Measurements from ENCODE around the gene MOSPD3. TPM values are rescaled to one million over a fixed set of nuclear protein-coding genes. Genes with fewer than 3 reads are reported as not detected.

The MOSPD3 gene
- total RNA-seq, 1 experiment from 2014 or later, result 25.0 TPM

DNA sequence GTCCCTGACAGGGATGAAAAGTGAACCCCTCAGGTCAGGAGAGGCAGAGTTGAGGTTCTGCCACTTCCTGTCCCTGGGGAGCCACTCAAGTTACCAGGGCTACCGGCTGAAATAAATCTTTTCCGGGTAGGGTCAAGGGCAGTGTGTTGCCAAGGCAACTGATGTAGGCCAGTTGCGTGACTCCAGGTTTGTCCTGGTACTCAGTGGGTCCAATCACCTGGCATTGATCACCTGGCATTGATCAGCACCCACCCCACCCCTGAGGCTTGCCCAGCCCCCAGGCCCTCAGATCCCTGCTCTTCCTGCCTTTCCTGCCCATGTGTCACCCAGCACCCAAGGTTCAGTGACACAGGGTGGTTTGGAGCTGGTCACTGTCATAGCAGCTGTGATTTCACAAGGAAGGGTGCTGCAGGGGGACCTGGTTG, 44.6 kb upstream of the MOSPD3 start:
- CTCF ChIA-PET, result no interaction called here
- Histone ChIP-seq H3K36me3 (ENCODE audit: control insufficient read depth, insufficient read depth, low read length) (no peaks in the 10 kb centered on the region), H3K9me3 (ENCODE audit: control insufficient read depth, insufficient read depth, low read depth, low read length) (no peaks in the 10 kb centered on the region), H3K27me3 (ENCODE audit: control insufficient read depth, insufficient read depth, low read length) (no peaks in the 10 kb centered on the region), H3K4me3 (ENCODE audit: low read depth in 2 of 2, low read length in 2 of 2) (no peak overlapping the region), H3K27ac (ENCODE audit: low read length) (peak overlapping the region; percentile 34), H3K4me1 (ENCODE audit: control insufficient read depth, insufficient read depth, low read length) (peaks cover 45% of the 10 kb centered on the region)
- POLR2A ChIA-PET, result no interaction called here
- no peak for DNase-seq (ENCODE audit: low read depth, low spot score)
- no peak for ATAC-seq
- TF ChIP-seq, protein P1, sequence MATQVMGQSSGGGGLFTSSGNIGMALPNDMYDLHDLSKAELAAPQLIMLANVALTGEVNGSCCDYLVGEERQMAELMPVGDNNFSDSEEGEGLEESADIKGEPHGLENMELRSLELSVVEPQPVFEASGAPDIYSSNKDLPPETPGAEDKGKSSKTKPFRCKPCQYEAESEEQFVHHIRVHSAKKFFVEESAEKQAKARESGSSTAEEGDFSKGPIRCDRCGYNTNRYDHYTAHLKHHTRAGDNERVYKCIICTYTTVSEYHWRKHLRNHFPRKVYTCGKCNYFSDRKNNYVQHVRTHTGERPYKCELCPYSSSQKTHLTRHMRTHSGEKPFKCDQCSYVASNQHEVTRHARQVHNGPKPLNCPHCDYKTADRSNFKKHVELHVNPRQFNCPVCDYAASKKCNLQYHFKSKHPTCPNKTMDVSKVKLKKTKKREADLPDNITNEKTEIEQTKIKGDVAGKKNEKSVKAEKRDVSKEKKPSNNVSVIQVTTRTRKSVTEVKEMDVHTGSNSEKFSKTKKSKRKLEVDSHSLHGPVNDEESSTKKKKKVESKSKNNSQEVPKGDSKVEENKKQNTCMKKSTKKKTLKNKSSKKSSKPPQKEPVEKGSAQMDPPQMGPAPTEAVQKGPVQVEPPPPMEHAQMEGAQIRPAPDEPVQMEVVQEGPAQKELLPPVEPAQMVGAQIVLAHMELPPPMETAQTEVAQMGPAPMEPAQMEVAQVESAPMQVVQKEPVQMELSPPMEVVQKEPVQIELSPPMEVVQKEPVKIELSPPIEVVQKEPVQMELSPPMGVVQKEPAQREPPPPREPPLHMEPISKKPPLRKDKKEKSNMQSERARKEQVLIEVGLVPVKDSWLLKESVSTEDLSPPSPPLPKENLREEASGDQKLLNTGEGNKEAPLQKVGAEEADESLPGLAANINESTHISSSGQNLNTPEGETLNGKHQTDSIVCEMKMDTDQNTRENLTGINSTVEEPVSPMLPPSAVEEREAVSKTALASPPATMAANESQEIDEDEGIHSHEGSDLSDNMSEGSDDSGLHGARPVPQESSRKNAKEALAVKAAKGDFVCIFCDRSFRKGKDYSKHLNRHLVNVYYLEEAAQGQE (IDR thresholded peaks at IDR 0.05; ENCODE audit: insufficient read depth in 1 of 2, low read depth in 2 of 2, low read length in 1 of 2), result no peak
- TF ChIP-seq POLR2AphosphoS5 (IDR thresholded peaks at IDR 0.05; ENCODE audit: low read depth, low read length) (no peak), SIN3A (IDR thresholded peaks at IDR 0.05; ENCODE audit: borderline replicate concordance, insufficient read depth, low read depth, low read length) (no peak), TCF7L2 (IDR thresholded peaks at IDR 0.05; ENCODE audit: low read depth, low read length) (no peak)
- in situ Hi-C loops (cut with HindIII; ENCODE audit: low pct_unique_long_range_greater_than_20kb, low sequenced_read_pairs), result no loop called here
- no TSS peak for BruUV-seq (replicated peaks)
- intact Hi-C loops (cut with micrococcal nuclease; ENCODE audit: unreplicated experiment), result no loop called here

GRCh38 chr7:100568176-100568895, 44.0 kb upstream of the MOSPD3 start:
- intact Hi-C loops (cut with micrococcal nuclease; ENCODE audit: unreplicated experiment), result no loop called here
- no peak overlapping the region for H3K27ac ChIP-seq (ENCODE audit: low read length)
- DNase-seq (ENCODE audit: low read depth, low spot score) (no peak), ATAC-seq (no peak)
- peaks cover 45% of the 10 kb centered on the region for H3K4me1 ChIP-seq (ENCODE audit: control insufficient read depth, insufficient read depth, low read length)
- no TSS peak for BruUV-seq (replicated peaks)
- in situ Hi-C loops (cut with HindIII; ENCODE audit: low pct_unique_long_range_greater_than_20kb, low sequenced_read_pairs), result no loop called here
- TF ChIP-seq POLR2AphosphoS5 (IDR thresholded peaks at IDR 0.05; ENCODE audit: low read depth, low read length) (no peak), CTCF (IDR thresholded peaks at IDR 0.05) (no peak), SIN3A (IDR thresholded peaks at IDR 0.05; ENCODE audit: borderline replicate concordance, insufficient read depth, low read depth, low read length) (no peak), TCF7L2 (IDR thresholded peaks at IDR 0.05; ENCODE audit: low read depth, low read length) (no peak)
- TF ChIP-seq, protein P1 (IDR thresholded peaks at IDR 0.05; ENCODE audit: insufficient read depth in 1 of 2, low read depth in 2 of 2, low read length in 1 of 2), result no peak
- no peaks in the 10 kb centered on the region for H3K27me3 ChIP-seq (ENCODE audit: control insufficient read depth, insufficient read depth, low read length)
- ChIA-PET POLR2A (no interaction called here), CTCF (interaction anchor here (0.6 to 1.1 kb wide), 3 partner anchors 18 to 99 kb away, joined by 3 to 4 read pairs (median 4); partner anchors contain the start of genes FBXO24 and LRCH4)
- no peaks in the 10 kb centered on the region for H3K36me3 ChIP-seq (ENCODE audit: control insufficient read depth, insufficient read depth, low read length)
- no peak overlapping the region for H3K4me3 ChIP-seq (ENCODE audit: low read depth in 2 of 2, low read length in 2 of 2)
- H3K9me3 ChIP-seq (ENCODE audit: control insufficient read depth, insufficient read depth, low read depth, low read length), result no peaks in the 10 kb centered on the region
